Brain microvascular endothelial cell (primary cell): ENCODE measurements around the gene TENM3.
A peak's percentile ranks its signal among the peaks of the same experiment; 100 is the strongest.

Experiments used
- DNase-seq: peaks from one replicate; pipeline ENCODE4 v3.0.0-alpha.2; 2020
- H3K27ac ChIP-seq: fragments of 250-450 bp; sonication (Bioruptor Pico); 2 replicates; pipeline ENCODE4 v1.5.1; 2020; ENCODE audit warnings: mild to moderate bottlenecking, moderate library complexity
- H3K27me3 ChIP-seq: fragments of 250-450 bp; sonication (Bioruptor Pico); replicated peaks from 2 replicates; pipeline ENCODE4 v1.5.1; 2020; ENCODE audit warnings: mild to moderate bottlenecking
- H3K36me3 ChIP-seq: fragments of 250-450 bp; sonication (Bioruptor Pico); replicated peaks from 2 replicates; pipeline ENCODE4 v1.5.1; 2020; ENCODE audit warnings: mild to moderate bottlenecking
- H3K4me3 ChIP-seq: 2 replicates; pipeline ENCODE4 v1.5.1; 2011; ENCODE audit warnings: low read depth, mild to moderate bottlenecking, control low read depth, low read length, moderate library complexity
- CTCF ChIP-seq: IDR thresholded peaks from 2 replicates; pipeline ENCODE4 v1.5.1; 2011; ENCODE audit warnings: low read depth, mild to moderate bottlenecking, moderate library complexity, low read length, control low read depth, inconsistent platforms; ENCODE audit errors: missing control alignments
- in situ Hi-C: cut with HindIII; loops from 2 replicates; pipeline ENCODE4 v1.10.0; 2017; ENCODE audit warnings: low sequenced_read_pairs, low pct_ligation_motif_present

TENM3 gene

GRCh38 chr4:182465114-182465513 lies 221.9 kb downstream of the TENM3 start:
- DNase-seq = no peak
- in situ Hi-C loops = no loop called here
- Histone ChIP-seq H3K27me3 (no peaks in the 10 kb centered on the region), H3K27ac (no peak overlapping the region), H3K4me3 (no peak overlapping the region), H3K36me3 (no peaks in the 10 kb centered on the region)
- TF ChIP-seq CTCF = no peak

- H3K36me3 ChIP-seq = no peaks in the 10 kb centered on the region
- no peak overlapping the region for H3K4me3 ChIP-seq
- TF ChIP-seq CTCF = no peak
- H3K27me3 ChIP-seq = no peaks in the 10 kb centered on the region
- no peak for DNase-seq
- H3K27ac ChIP-seq = no peak overlapping the region
- in situ Hi-C loops = no loop called here
These were observed 222.8 kb downstream of the TENM3 start for GRCh38 chr4:182465979-182466378.

GRCh38 chr4:182470215-182470614 lies 227.0 kb downstream of the TENM3 start:
- TF ChIP-seq CTCF = no peak
- Histone ChIP-seq H3K27ac (no peak overlapping the region), H3K4me3 (no peak overlapping the region), H3K36me3 (no peaks in the 10 kb centered on the region), H3K27me3 (no peaks in the 10 kb centered on the region)
- in situ Hi-C loops = no loop called here
- no peak for DNase-seq

GRCh38 chr4:182475539-182475938 lies 232.3 kb downstream of the TENM3 start:
- Histone ChIP-seq H3K4me3 (no peak overlapping the region), H3K27me3 (no peaks in the 10 kb centered on the region), H3K27ac (no peak overlapping the region), H3K36me3 (no peaks in the 10 kb centered on the region)
- in situ Hi-C loops = no loop called here
- TF ChIP-seq CTCF = no peak
- no peak for DNase-seq

GRCh38 chr4:182478475-182478874 lies 235.3 kb downstream of the TENM3 start:
- peak; percentile 6 for DNase-seq
- no peaks in the 10 kb centered on the region for H3K27me3 ChIP-seq
- H3K27ac ChIP-seq = no peak overlapping the region
- no peak overlapping the region for H3K4me3 ChIP-seq
- no peaks in the 10 kb centered on the region for H3K36me3 ChIP-seq
- in situ Hi-C loops = no loop called here
- peak; percentile 58 for TF ChIP-seq CTCF

- no peak for TF ChIP-seq CTCF
- Histone ChIP-seq H3K27ac (no peak overlapping the region), H3K27me3 (no peaks in the 10 kb centered on the region), H3K36me3 (no peaks in the 10 kb centered on the region), H3K4me3 (no peak overlapping the region)
- DNase-seq = no peak
- in situ Hi-C loops = no loop called here
These were observed 240.5 kb downstream of the TENM3 start for GRCh38 chr4:182483685-182484084.
